CD4-positive, alpha-beta T cell treated with Interleukin-12 subunit alpha and Interleukin-12 subunit beta, for 1 hour (primary cell): ENCODE data around the gene SPARC.
A peak's percentile ranks its signal among the peaks of the same experiment; 100 is the strongest.

ENCODE experiments used
- DNase-seq: peaks from one replicate; pipeline ENCODE4 v3.0.0-alpha.2; 2020

SPARC gene

GRCh38 chr5:151677776-151678545 lies 8.8 kb downstream of the SPARC start:
- no peak for DNase-seq

GRCh38 chr5:151676719-151677118 lies 10.0 kb downstream of the SPARC start:
- no peak for DNase-seq

GRCh38 chr5:151676314-151676712 lies 10.4 kb downstream of the SPARC start:
- no peak for DNase-seq

GRCh38 chr5:151675611-151676313 lies 11.0 kb downstream of the SPARC start:
- DNase-seq = no peak

- DNase-seq = no peak
These were observed 11.8 kb downstream of the SPARC start for GRCh38 chr5:151674626-151675610.

- DNase-seq = no peak
These were observed 13.3 kb downstream of the SPARC start for GRCh38 chr5:151673421-151673820.

GRCh38 chr5:151672516-151672915 lies 14.2 kb downstream of the SPARC start:
- DNase-seq = no peak

GRCh38 chr5:151671950-151672349 lies 14.8 kb downstream of the SPARC start:
- no peak for DNase-seq

- DNase-seq = no peak
These were observed 15.6 kb downstream of the SPARC start for GRCh38 chr5:151670953-151671636.

GRCh38 chr5:151670083-151670686 lies 16.5 kb downstream of the SPARC start:
- no peak for DNase-seq

- DNase-seq = no peak
These were observed 19.6 kb downstream of the SPARC start for GRCh38 chr5:151667083-151667482.

- no peak for DNase-seq
These were observed 21.1 kb downstream of the SPARC start for GRCh38 chr5:151665613-151666012.

GRCh38 chr5:151664694-151665585 lies 21.8 kb downstream of the SPARC start:
- no peak for DNase-seq

GRCh38 chr5:151663617-151664293 lies 23.0 kb downstream of the SPARC start:
- DNase-seq = no peak

GRCh38 chr5:151662805-151663204 lies 23.9 kb downstream of the SPARC start:
- DNase-seq = no peak

- DNase-seq = no peak
These were observed 24.6 kb downstream of the SPARC start for GRCh38 chr5:151661968-151662732.

GRCh38 chr5:151660616-151661495 lies 25.9 kb downstream of the SPARC start:
- DNase-seq = no peak

- DNase-seq = peak; percentile 80
These were observed 27.5 kb downstream of the SPARC start for GRCh38 chr5:151659001-151659754.
